GM10266 (cell line): ENCODE results near the gene PTPRF.

ENCODE experiments used
- DNase-seq: peaks from one replicate; pipeline ENCODE4 v3.0.0; 2012; ENCODE audit errors: extremely low spot score
- CTCF ChIP-seq: IDR thresholded peaks from 2 replicates; pipeline ENCODE4 v1.5.1; 2012; ENCODE audit warnings: mild to moderate bottlenecking, low read depth; ENCODE audit not compliant: control insufficient read depth, insufficient read depth; ENCODE audit errors: missing control alignments

The PTPRF gene

DNA sequence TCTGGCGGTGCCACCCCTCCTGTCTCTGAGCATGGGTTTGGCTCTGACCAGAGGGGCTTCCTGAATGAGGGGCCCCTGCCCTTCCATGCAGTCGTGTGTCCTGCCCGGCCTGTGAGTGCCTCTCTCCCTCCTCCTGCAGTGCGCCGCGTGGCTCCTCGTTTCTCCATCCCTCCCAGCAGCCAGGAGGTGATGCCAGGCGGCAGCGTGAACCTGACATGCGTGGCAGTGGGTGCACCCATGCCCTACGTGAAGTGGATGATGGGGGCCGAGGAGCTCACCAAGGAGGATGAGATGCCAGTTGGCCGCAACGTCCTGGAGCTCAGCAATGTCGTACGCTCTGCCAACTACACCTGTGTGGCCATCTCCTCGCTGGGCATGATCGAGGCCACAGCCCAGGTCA lies 57.9 kb downstream of the PTPRF start:
- TF ChIP-seq CTCF: no peak
- no peak for DNase-seq

- no peak for TF ChIP-seq CTCF
- DNase-seq: no peak
Measured at GRCh38 chr1:43590388-43590925, 59.8 kb downstream of the PTPRF start.

DNA sequence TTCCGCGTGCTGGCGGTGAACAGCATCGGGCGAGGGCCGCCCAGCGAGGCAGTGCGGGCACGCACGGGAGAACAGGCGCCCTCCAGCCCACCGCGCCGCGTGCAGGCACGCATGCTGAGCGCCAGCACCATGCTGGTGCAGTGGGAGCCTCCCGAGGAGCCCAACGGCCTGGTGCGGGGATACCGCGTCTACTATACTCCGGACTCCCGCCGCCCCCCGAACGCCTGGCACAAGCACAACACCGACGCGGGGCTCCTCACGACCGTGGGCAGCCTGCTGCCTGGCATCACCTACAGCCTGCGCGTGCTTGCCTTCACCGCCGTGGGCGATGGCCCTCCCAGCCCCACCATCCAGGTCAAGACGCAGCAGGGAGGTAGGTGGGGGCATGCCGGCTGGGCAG lies 60.5 kb downstream of the PTPRF start:
- TF ChIP-seq CTCF: no peak
- no peak for DNase-seq

GRCh38 chr1:43592051-43592665 lies 61.5 kb downstream of the PTPRF start:
- TF ChIP-seq CTCF: no peak
- no peak for DNase-seq

GRCh38 chr1:43592974-43593683 lies 62.4 kb downstream of the PTPRF start:
- no peak for TF ChIP-seq CTCF
- DNase-seq: no peak

GRCh38 chr1:43596579-43596978 lies 65.9 kb downstream of the PTPRF start:
- no peak for DNase-seq
- no peak for TF ChIP-seq CTCF

- no peak for TF ChIP-seq CTCF
- no peak for DNase-seq
Measured at GRCh38 chr1:43597028-43597427, 66.3 kb downstream of the PTPRF start.
